ENCODE results near the gene BPNT1. TPM values are rescaled to one million over a fixed set of nuclear protein-coding genes. Genes with fewer than 3 reads are reported as not detected.

Gene BPNT1
- total RNA-seq, 2 donors from 2014 or later: 57.5 to 71.5 TPM

DNA sequence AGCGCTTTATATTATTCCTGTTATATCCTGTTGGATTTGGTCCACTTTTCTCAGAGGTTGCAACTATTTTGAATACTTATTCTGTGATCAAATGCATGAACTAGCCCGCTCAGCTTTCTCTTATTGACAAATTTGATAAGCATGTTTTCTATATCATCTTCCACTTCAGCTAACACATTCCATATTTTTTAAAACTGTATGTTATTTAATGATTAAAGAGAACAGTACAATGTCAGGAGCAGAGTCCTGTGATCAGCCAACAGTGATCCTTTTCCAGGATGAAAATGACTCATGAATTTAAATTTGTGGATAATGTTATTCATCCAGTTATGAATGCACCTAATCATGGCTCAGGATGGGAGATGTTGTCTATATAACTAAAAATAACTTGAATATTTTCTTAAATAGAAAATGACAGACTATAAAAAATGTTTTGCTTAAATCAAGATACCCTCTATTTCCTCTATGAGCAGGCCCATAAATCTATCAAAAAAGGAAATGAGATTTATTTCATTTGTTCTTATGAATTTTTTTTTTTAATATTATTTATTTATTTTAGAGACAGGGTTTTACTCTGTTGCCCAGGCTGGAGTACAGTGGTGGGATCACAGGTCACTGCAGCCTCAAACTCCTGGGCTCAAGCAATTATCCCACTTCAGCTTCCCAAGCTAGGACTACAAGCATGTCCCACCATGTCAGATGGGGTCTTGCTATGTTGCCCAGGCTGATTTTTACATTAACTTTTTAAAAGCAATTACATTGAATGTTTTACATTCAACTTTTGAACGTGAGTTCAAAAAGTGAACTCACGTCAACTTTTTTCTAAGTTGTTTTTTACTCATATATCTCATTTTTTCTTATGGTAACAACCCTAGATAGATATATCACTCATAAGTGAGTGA lies 12.5 kb downstream of the BPNT1 start:
- no peak overlapping the region for H3K4me3 ChIP-seq
- DNase-seq: no peak
- H3K4me1 ChIP-seq: no peaks in the 10 kb centered on the region
- no peak overlapping the region for H3K9ac ChIP-seq (ENCODE audit: low read depth in 2 of 2, low read length in 2 of 2)
- peaks cover 5% of the 10 kb centered on the region for H3K36me3 ChIP-seq
- H3K27ac ChIP-seq: no peak overlapping the region
- H3K27me3 ChIP-seq: no peaks in the 10 kb centered on the region
- TF ChIP-seq, protein P1, sequence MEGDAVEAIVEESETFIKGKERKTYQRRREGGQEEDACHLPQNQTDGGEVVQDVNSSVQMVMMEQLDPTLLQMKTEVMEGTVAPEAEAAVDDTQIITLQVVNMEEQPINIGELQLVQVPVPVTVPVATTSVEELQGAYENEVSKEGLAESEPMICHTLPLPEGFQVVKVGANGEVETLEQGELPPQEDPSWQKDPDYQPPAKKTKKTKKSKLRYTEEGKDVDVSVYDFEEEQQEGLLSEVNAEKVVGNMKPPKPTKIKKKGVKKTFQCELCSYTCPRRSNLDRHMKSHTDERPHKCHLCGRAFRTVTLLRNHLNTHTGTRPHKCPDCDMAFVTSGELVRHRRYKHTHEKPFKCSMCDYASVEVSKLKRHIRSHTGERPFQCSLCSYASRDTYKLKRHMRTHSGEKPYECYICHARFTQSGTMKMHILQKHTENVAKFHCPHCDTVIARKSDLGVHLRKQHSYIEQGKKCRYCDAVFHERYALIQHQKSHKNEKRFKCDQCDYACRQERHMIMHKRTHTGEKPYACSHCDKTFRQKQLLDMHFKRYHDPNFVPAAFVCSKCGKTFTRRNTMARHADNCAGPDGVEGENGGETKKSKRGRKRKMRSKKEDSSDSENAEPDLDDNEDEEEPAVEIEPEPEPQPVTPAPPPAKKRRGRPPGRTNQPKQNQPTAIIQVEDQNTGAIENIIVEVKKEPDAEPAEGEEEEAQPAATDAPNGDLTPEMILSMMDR (IDR thresholded peaks at IDR 0.05): no peak
- H3K9me3 ChIP-seq: no peaks in the 10 kb centered on the region
- intact Hi-C loops (cut with DNase I): no loop called here

DNA sequence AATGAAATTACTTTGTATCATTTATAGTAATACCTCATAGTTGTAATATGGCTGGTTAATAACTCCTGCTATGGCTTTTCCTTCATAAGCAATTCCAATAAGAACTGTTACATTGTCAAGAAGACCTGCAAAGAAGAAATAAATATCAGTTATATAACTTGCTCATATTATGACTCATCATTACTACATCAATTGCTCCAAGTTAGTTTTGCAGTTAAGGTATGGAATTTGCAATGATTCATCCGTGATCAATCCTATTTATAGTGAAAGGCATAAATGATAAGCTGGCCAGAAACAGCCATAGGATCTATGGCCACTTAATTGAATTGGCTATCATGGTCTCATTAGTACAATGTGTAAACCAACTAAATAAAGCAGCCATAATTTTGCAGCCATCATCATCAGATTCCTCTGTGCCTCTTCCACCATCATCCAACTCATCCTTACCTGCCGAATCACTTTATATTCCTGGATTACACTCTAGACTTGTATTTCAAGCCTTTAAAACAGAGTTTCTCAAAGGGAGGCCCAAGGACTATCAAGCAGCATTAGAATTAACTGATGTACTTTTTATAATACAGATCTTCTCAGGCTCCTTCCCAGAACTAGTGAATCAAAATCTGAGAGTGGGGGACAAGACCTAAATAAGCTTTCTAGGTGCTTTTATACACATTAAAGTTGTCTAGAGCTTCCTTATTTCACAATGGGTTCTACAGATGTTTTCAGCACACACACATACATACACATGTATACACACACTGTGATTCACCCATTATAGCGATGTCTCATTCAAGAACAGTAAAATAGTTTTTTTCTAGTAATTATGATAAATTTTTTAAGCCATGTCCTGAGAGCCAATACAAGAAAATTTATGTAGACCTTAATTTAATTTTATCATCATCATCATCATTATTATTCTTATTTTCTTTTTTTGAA lies 22.1 kb downstream of the BPNT1 start:
- no peaks in the 10 kb centered on the region for H3K36me3 ChIP-seq
- TF ChIP-seq, protein P1 (IDR thresholded peaks at IDR 0.05): no peak

DNA sequence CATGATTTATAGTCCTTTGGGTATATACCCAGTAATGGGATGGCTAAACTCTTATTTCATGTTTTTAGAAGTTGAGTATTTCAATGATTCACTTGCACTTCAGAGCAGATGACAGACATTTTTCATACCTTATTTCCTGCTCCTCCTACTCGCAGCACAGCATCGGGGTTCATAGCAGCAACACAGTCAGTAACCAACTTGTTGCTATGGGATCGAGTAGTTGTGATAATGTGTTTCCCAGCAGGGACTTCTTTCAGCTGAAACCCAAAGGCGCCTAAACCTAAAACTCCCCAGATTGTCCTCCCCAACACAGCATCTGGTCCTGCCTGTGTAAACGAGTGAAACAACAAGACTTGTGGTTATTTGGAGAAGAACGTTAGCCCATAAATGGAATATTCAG lies 27.0 kb downstream of the BPNT1 start:
- no peaks in the 10 kb centered on the region for H3K4me1 ChIP-seq
- no peak for DNase-seq
- H3K36me3 ChIP-seq: peaks cover 8% of the 10 kb centered on the region
- no peak overlapping the region for H3K9ac ChIP-seq (ENCODE audit: low read depth in 2 of 2, low read length in 2 of 2)
- intact Hi-C loops (cut with DNase I): no loop called here
- no peak overlapping the region for H3K27ac ChIP-seq
- TF ChIP-seq, protein P1 (IDR thresholded peaks at IDR 0.05): no peak
- no peak overlapping the region for H3K4me3 ChIP-seq
- H3K27me3 ChIP-seq: no peaks in the 10 kb centered on the region
- H3K9me3 ChIP-seq: no peaks in the 10 kb centered on the region

More for the DNA sequence above, 22.1 kb downstream of the BPNT1 start:
- Histone ChIP-seq H3K27me3 (no peaks in the 10 kb centered on the region), H3K4me1 (no peaks in the 10 kb centered on the region), H3K4me3 (no peak overlapping the region), H3K27ac (no peak overlapping the region), H3K9me3 (no peaks in the 10 kb centered on the region), H3K9ac (ENCODE audit: low read depth in 2 of 2, low read length in 2 of 2) (no peak overlapping the region)
- no peak for DNase-seq
- intact Hi-C loops (cut with DNase I): no loop called here

DNA sequence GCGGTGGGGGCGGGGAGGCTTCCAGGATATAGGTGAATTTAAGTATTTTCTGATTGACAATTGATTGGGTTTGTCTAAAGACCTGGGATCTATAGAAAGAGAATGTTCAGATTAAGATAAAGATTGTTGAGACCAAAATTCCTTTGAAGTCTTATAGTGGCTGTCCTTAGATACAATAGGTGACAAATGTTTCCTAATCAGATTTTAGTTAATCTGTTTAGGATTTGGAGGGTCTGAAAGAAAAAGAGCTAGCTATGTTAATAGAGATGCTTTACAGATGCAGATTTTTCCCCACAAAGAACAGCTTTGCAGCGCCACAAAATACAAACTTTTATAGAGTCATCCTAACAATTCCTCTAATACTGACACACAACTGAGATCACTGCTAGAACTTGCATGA lies 28.7 kb downstream of the BPNT1 start:
- no peaks in the 10 kb centered on the region for H3K4me1 ChIP-seq
- no peak for DNase-seq

DNA sequence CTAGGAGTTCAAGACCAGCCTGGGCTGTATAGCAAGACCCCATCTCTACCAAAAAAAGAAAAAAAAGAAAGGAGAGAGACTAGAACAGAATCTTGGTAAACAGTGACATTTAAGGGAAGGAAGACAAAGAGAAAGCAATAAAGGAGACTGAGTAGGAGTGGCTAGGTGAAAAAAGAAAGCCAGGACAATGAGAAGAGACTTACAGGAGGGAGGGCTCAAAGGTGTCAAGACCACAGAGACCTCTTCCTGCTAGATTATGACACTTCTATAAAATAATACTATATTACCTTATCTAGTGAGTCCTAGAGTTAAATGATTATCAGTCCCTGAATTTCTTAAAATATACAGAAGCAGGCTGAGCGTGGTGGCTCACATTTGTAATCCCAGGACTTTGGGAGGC lies 33.2 kb downstream of the BPNT1 start:
- H3K9ac ChIP-seq (ENCODE audit: low read depth in 2 of 2, low read length in 2 of 2): no peak overlapping the region
- intact Hi-C loops (cut with DNase I): no loop called here
- H3K27me3 ChIP-seq: no peaks in the 10 kb centered on the region
- peaks cover 8% of the 10 kb centered on the region for H3K36me3 ChIP-seq
- TF ChIP-seq, protein P1 (IDR thresholded peaks at IDR 0.05): no peak
- DNase-seq: no peak
- H3K9me3 ChIP-seq: no peaks in the 10 kb centered on the region
- H3K27ac ChIP-seq: no peak overlapping the region
- no peak overlapping the region for H3K4me3 ChIP-seq
- H3K4me1 ChIP-seq: no peaks in the 10 kb centered on the region

More for the DNA sequence above, 28.7 kb downstream of the BPNT1 start:
- intact Hi-C loops (cut with DNase I): no loop called here
- TF ChIP-seq, protein P1 (IDR thresholded peaks at IDR 0.05): no peak
- no peak overlapping the region for H3K9ac ChIP-seq (ENCODE audit: low read depth in 2 of 2, low read length in 2 of 2)
- H3K27ac ChIP-seq: no peak overlapping the region
- peaks cover 8% of the 10 kb centered on the region for H3K36me3 ChIP-seq
- H3K9me3 ChIP-seq: no peaks in the 10 kb centered on the region
- no peaks in the 10 kb centered on the region for H3K27me3 ChIP-seq
- H3K4me3 ChIP-seq: no peak overlapping the region

Measured in colonic mucosa (tissue), 4 donors.